Stimulated activated CD8-positive, alpha-beta memory T cell treated with anti-CD3 and anti-CD28 coated beads, Interleukin-15, amount 100 ng/mL, for 1 hour (primary cell): ENCODE measurements around the gene SEC22B.
"Not testable (repeated sequence)": the region's sequence is repeated elsewhere in the genome, so short reads cannot be mapped to it uniquely, and the experiment has no call there.

Experiments
- DNase-seq: peaks from one replicate; pipeline ENCODE4 v3.0.0-alpha.2; 2020; ENCODE audit warnings: low read depth

The SEC22B gene

GRCh38 chr1:120176092-120176855, at the start of gene SEC22B:
Gene SEC22B (minus strand): TSS chr1:120176520. CDS start chr1:120176381, 139 bp downstream.
- peak; percentile 74 for DNase-seq

GRCh38 chr1:120217933-120218332, 41.6 kb upstream of the SEC22B start:
- not testable (repeated sequence) for DNase-seq

GRCh38 chr1:120217175-120217929, 41.0 kb upstream of the SEC22B start:
- DNase-seq: not testable (repeated sequence)

- not testable (repeated sequence) for DNase-seq
These were observed 37.3 kb upstream of the SEC22B start for GRCh38 chr1:120213606-120214005.

DNA sequence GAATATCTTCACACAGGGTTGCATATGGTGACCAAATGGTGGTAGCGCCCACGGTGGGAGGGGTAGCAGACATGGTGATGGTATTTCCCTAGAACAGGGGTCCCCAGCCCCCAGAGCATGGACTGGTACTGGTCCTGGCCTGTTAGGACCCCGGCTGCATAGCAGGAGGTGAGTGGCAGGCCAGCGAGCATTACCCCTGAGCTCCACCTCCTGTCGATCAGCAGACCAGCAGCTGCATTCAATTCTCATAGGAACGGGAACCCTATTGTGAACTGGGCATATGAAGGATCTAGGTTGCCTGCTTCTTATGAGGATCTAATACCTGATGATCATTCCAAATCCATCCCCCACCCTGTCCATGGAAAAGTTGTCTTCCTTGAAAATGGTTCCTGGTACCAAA, 34.4 kb upstream of the SEC22B start:
- DNase-seq: not testable (repeated sequence)

GRCh38 chr1:120196863-120197775, 20.8 kb upstream of the SEC22B start:
- not testable (repeated sequence) for DNase-seq

- not testable (repeated sequence) for DNase-seq
These were observed 12.3 kb upstream of the SEC22B start for GRCh38 chr1:120188626-120189025.

DNA sequence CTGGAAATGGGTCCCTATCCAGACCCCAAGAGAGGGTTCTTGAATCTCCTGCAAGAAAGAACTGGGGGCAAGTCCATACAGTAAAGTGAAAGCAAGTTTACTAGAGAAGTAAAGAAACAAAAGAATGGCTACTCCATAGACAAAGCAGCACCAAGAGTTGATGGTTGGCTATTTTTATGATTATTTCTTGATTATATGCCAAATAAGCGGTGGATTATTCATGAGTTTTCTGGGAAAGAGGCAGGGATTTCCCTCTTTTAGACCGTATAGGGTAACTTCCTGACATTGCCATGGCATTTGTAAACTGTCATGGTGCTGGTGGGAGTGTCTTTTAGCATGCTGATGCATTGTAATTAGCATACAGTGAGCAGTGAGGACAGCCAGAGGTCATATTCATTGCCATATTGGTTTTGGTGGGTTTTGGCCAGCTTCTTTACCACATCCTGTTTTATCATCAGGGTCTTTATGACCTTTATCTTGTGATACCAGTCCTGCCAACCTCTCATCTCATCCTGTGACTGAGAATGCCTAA, 5.9 kb upstream of the SEC22B start:
- not testable (repeated sequence) for DNase-seq

GRCh38 chr1:120179811-120180690, 3.7 kb upstream of the SEC22B start:
- DNase-seq: not testable (repeated sequence)

DNA sequence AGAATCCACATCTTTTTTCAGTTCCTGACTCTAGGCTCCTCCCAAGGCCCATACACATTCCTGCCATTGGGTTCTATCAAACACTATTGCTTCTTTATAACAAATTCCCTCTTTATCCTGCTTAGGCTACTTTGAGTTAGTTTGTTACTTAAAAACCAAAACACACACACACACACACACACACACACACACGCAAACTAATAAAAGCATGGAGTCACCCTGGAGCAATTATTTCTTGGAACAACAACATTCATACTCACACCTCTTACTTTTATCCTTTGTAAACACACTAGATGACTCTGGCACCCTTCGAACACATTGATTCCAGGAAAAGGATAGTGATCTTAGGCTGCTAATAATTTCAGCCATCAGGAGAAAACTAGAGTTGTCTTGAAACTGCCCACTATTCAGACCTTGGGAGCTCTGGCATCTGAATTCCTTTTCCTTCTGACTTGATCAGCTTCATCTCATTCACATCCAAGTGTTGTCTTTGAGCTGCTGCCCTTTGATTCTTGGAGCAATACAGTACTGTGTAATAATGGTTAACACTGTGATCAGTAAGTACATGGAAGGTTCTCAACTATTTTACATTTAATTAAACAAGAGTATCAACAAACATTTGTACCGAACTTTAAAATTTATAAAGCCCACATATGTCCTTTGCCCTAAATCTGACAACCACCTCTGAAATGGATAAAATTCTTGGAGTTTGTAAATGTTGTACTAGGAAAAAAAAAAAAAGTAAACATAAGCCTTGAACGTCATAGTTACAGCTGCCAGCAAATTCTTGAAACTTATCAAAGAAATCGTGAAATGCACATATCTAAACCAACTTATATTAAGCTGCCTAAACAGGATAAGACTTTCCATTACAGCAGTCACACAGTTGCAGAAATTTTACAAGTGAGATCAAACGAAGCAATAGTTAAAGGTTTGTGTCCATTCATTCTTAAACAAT, 2.8 kb upstream of the SEC22B start:
- no peak for DNase-seq

GRCh38 chr1:120178058-120178457, 1.7 kb upstream of the SEC22B start:
- not testable (repeated sequence) for DNase-seq

- DNase-seq: not testable (repeated sequence)
These were observed 632 bp downstream of the SEC22B start for GRCh38 chr1:120175688-120176087.

DNA sequence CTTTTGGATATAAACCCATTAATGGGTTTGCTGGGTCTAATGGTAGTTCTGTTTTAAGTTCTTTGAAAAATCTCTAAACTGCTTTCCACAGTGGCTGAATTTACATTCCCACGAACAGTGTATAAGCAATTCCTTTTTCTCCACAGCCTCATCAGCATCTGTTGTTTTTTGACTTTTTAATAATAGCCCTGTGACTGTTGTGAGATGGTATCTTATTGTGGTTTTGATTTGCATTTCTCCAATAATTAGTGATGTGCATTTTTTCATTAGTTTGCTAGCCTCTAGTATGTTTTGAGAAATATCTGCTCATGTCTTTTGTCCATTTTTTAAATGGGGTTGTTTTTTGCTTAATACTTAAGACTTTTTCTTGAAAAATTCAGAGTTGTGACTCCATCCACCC, 11.6 kb downstream of the SEC22B start:
- not testable (repeated sequence) for DNase-seq

GRCh38 chr1:120162015-120162414, 14.3 kb downstream of the SEC22B start:
- not testable (repeated sequence) for DNase-seq

DNA sequence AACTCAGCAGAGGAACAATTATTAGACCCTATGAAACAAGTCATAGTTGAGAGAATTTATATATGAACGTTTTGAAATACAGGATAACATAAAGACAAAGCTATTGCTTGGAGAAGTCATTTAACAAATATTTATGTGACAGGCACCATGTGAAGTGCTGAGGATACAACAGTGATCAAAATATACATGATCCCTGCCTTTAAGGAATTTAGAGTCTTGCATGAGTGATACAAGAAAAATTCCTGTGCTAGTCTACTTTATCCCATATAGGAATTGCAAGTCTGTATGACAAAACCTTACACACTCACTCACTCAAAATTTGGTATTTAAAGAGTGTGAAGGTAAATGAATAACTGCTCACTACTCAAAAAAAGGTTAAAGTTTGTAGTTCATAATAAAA, 17.8 kb downstream of the SEC22B start:
- DNase-seq: not testable (repeated sequence)

DNA sequence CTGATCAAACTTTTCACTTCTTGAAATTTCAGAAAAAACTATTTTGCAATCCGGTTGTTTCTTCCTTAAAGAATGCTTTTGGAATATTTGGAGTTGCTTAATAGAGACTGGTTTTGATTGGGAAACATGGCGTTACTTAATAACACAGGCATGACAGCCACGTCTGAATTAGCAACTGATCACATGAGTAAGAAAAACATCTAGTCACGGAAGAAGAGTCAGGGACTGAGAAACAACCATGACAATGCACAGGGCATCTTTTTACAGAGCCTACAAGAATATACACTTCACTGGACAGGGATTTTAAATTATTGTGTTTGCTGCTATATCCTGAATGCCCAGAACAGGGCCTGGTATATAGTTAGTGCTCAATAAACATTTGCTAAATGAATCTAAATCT, 18.2 kb downstream of the SEC22B start:
- not testable (repeated sequence) for DNase-seq

DNA sequence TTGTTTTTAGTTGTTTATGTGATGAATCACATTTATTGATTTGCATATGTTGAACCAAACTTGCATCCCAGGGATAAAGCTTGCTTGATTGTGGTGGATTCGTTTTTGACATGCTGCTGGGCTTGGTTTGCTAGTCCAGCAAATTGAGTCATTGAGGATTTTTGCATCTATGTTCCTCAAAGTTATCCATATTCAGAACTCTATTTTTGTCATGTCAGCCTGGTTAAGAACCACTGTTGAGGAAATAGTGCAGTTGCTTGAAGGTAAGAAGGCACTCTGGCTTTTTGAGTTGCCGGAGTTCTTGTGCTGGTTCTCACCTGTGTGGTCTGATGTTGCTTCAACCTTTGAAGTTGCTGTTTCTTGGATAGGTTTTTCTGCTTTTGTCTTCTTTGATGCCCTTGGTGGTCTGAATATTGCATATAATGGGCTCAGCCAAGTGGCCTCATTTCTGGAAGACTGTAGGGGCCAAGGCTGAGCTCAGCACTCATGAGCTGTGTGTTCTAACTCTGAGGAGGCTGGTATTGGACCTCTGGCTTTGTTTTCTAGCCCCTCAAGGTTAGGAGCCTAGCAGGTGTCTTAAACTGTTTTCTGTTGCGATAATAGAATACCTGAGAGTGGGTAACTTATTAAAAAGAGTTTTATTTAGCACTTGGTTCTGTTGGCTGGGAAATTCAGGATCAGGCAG, 26.0 kb downstream of the SEC22B start:
- DNase-seq: not testable (repeated sequence)

- not testable (repeated sequence) for DNase-seq
These were observed 26.8 kb downstream of the SEC22B start for GRCh38 chr1:120149420-120150059.
